Endodermal cell (in vitro differentiated cells): ENCODE measurements around the gene ZDHHC19. TPM values are rescaled to one million over a fixed set of nuclear protein-coding genes. Genes with fewer than 3 reads are reported as not detected.

Experiments
- DNase-seq: peaks from one replicate; pipeline ENCODE4 v3.0.0-alpha.2; 2017
- H3K27ac ChIP-seq: 2 replicates; pipeline ENCODE4 v1.5.1; 2013; ENCODE audit warnings: mild to moderate bottlenecking, low read depth, low read length, moderate library complexity
- H3K27me3 ChIP-seq: 2 replicates; pipeline ENCODE4 v1.6.1; 2013; ENCODE audit warnings: mild to moderate bottlenecking, low read length, moderate library complexity; ENCODE audit not compliant: insufficient read depth, control insufficient read depth, poor library complexity, severe bottlenecking
- H3K36me3 ChIP-seq: 2 replicates; pipeline ENCODE4 v1.7.0; 2013; ENCODE audit warnings: mild to moderate bottlenecking, low read length, moderate library complexity; ENCODE audit not compliant: control insufficient read depth, insufficient read depth
- H3K4me1 ChIP-seq: one replicate; pipeline ENCODE4 v1.7.0; 2013; ENCODE audit warnings: low read length; ENCODE audit not compliant: control insufficient read depth, insufficient read depth
- H3K4me3 ChIP-seq: 2 replicates; pipeline ENCODE4 v1.5.1; 2013; ENCODE audit warnings: mild to moderate bottlenecking, low read length, moderate library complexity
- H3K9ac ChIP-seq: 2 replicates; pipeline ENCODE4 v1.6.1; 2013; ENCODE audit warnings: mild to moderate bottlenecking, low read length, moderate library complexity; ENCODE audit not compliant: poor library complexity, severe bottlenecking; ENCODE audit errors: extremely low read depth
- H3K9me3 ChIP-seq: 2 replicates; pipeline ENCODE4 v1.6.1; 2013; ENCODE audit warnings: mild to moderate bottlenecking, low read length, moderate library complexity; ENCODE audit not compliant: control insufficient read depth
- H3K27ac Mint-ChIP-seq: 2 replicates; pipeline ENCODE4 v1.8.0; 2020; ENCODE audit warnings: mixed read lengths
- H3K27me3 Mint-ChIP-seq: 2 replicates; pipeline ENCODE4 v1.8.0; 2021; ENCODE audit warnings: mild to moderate bottlenecking, mixed read lengths; ENCODE audit not compliant: insufficient read depth
- H3K36me3 Mint-ChIP-seq: 2 replicates; pipeline ENCODE4 v1.8.0; 2020; ENCODE audit warnings: low read depth, mixed read lengths
- H3K4me1 Mint-ChIP-seq: 2 replicates; pipeline ENCODE4 v1.8.0; 2020; ENCODE audit warnings: mixed read lengths
- H3K4me3 Mint-ChIP-seq: 2 replicates; pipeline ENCODE4 v1.8.0; 2020; ENCODE audit warnings: mild to moderate bottlenecking, moderate library complexity, mixed read lengths
- H3K9me3 Mint-ChIP-seq: 2 replicates; pipeline ENCODE4 v1.8.0; 2020; ENCODE audit warnings: mild to moderate bottlenecking, mixed read lengths
- CTCF ChIP-seq: fragments of 200-600 bp; sonication (generic); conservative IDR thresholded peaks from 2 replicates; pipeline ENCODE4 v1.5.0; 2021; ENCODE audit warnings: antibody characterized with exemption, mild to moderate bottlenecking
- WGBS, 2 experiments: methylation state at CpG; one replicate each; pipeline versions ENCODE4 v1.1.5 to v1.1.7; 2013; ENCODE audit warnings: missing lambda C conversion rate in 2 of 2, mixed read lengths in 1 of 2; ENCODE audit not compliant: insufficient coverage in 1 of 2, insufficient read length in 1 of 2; 5-methylcytosine and 5-hydroxymethylcytosine counted together
- total RNA-seq, 2 donors: library from RNA; stranded (reverse); fragmentation: NEBNext Ultra II Directional in 1 of 2; extraction: Animal tissue kit (Norgen Biotek cat#: 25700) in 1 of 2; gene quantifications; 2 replicates in 1 of 2; 3 replicates in 1 of 2; pipeline ENCODE4 v1.2.1, GENCODE V29; 2021

Gene ZDHHC19
- total RNA-seq, 2 donors from 2014 or later, result 0.86 TPM; not detected in 1

GRCh38 chr3:196227121-196227561, 15.9 kb upstream of the ZDHHC19 start:
- Histone ChIP-seq H3K36me3 (no peaks in the 10 kb centered on the region), H3K4me1 (no peaks in the 10 kb centered on the region), H3K27me3 (no peaks in the 10 kb centered on the region), H3K9ac (no peak overlapping the region), H3K9me3 (no peaks in the 10 kb centered on the region), H3K4me3 (no peak overlapping the region), H3K27ac (no peak overlapping the region)
- Mint-ChIP-seq H3K4me3 (no peak overlapping the region), H3K9me3 (no peaks in the 10 kb centered on the region), H3K36me3 (no peaks in the 10 kb centered on the region), H3K4me1 (peaks cover 6% of the 10 kb centered on the region), H3K27ac (peak overlapping the region; percentile 64), H3K27me3 (peaks cover 2% of the 10 kb centered on the region)
- WGBS, 2 experiments, result 93 to 94% methylated on average over 14 of the region's 14 CpGs
- TF ChIP-seq CTCF, result no peak
- DNase-seq, result no peak

- no peak overlapping the region for H3K4me3 Mint-ChIP-seq
- no peaks in the 10 kb centered on the region for H3K4me1 ChIP-seq
- no peak overlapping the region for H3K4me3 ChIP-seq
- peaks cover 2% of the 10 kb centered on the region for H3K27me3 Mint-ChIP-seq
- WGBS, 2 experiments, result 92% methylated on average over 15 of the region's 15 CpGs
- TF ChIP-seq CTCF, result no peak
- H3K36me3 Mint-ChIP-seq, result no peaks in the 10 kb centered on the region
- no peak overlapping the region for H3K9ac ChIP-seq
- no peaks in the 10 kb centered on the region for H3K9me3 ChIP-seq
- no peaks in the 10 kb centered on the region for H3K36me3 ChIP-seq
- H3K27me3 ChIP-seq, result no peaks in the 10 kb centered on the region
- no peak overlapping the region for H3K27ac ChIP-seq
- no peaks in the 10 kb centered on the region for H3K9me3 Mint-ChIP-seq
- peaks cover 6% of the 10 kb centered on the region for H3K4me1 Mint-ChIP-seq
- no peak overlapping the region for H3K27ac Mint-ChIP-seq
- DNase-seq, result no peak
Observed at GRCh38 chr3:196225763-196226364, 14.7 kb upstream of the ZDHHC19 start.

DNA sequence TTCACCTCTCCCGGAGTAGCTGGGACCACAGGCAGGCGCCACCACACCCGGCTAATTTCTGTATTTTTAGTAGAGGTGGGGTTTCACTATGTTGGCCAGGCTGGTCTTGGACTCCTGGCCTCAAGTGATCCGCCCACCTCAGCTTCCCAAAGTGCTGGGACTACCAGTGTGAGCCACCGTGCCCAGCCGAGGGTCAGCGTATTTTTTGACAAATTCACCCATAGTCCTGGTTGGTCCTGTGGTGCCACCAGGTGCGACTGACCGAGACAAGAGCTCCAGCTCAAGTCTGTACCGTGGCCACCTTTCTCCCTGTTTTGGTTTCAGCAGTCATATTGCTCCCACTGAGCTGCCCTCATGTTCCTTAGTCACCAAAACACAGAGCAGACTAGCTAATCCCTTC, 13.9 kb upstream of the ZDHHC19 start:
- Histone ChIP-seq H3K4me1 (no peaks in the 10 kb centered on the region), H3K27ac (no peak overlapping the region), H3K9me3 (no peaks in the 10 kb centered on the region), H3K27me3 (no peaks in the 10 kb centered on the region), H3K4me3 (no peak overlapping the region), H3K36me3 (no peaks in the 10 kb centered on the region), H3K9ac (no peak overlapping the region)
- Mint-ChIP-seq H3K36me3 (no peaks in the 10 kb centered on the region), H3K4me1 (peaks cover 6% of the 10 kb centered on the region), H3K9me3 (no peaks in the 10 kb centered on the region), H3K4me3 (no peak overlapping the region), H3K27me3 (peaks cover 2% of the 10 kb centered on the region), H3K27ac (no peak overlapping the region)
- TF ChIP-seq CTCF, result no peak
- WGBS, 2 experiments, result 93 to 96% methylated on average over 7 to 10 of the region's 10 CpGs
- DNase-seq, result no peak
